Urothelium cell line (cell line): ENCODE data around the gene DUSP7.

Experiments
- DNase-seq: peaks from one replicate; pipeline ENCODE4 v3.0.0; 2011; ENCODE audit warnings: low spot score, mixed read lengths
- FAIRE-seq: peaks from 2 replicates; lab custom pipeline; 2011; peaks lifted over from hg19 to GRCh38; lab: Jason Lieb, UNC

Gene DUSP7, protein sequence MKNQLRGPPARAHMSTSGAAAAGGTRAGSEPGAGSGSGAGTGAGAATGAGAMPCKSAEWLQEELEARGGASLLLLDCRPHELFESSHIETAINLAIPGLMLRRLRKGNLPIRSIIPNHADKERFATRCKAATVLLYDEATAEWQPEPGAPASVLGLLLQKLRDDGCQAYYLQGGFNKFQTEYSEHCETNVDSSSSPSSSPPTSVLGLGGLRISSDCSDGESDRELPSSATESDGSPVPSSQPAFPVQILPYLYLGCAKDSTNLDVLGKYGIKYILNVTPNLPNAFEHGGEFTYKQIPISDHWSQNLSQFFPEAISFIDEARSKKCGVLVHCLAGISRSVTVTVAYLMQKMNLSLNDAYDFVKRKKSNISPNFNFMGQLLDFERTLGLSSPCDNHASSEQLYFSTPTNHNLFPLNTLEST

DNA sequence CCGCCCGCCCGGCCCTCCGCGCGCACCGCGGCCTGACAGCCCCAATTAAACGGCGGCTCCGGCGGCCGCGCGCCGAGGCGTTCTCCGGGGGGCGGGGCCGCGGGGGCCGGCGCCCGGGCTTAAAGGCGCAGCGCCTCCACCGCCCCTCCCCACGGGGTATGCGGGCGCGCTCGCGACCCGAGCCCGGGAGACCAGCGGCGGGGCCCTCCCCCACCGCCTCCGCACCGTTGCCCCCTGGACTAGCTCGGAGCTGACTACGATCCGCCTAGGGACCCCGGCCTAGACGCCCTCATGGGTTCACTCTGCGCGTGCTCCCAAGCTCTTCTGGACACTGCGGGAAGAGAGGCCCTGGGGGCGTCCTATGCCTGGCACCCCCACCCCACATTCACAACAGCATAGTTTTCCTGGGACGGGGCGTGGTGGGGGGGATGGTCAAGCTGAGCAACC is at the start of gene DUSP7:
TSS of gene DUSP7 (minus strand) at position 51 of the 447 bp plus-strand sequence. CDS start 205 bp downstream, outside the sequence.
- peak; percentile 37 for FAIRE-seq
- peak; percentile 82 for DNase-seq

- FAIRE-seq = no peak
Measured at GRCh38 chr3:52104684-52105640, 48.6 kb upstream of the DUSP7 start.

DNA sequence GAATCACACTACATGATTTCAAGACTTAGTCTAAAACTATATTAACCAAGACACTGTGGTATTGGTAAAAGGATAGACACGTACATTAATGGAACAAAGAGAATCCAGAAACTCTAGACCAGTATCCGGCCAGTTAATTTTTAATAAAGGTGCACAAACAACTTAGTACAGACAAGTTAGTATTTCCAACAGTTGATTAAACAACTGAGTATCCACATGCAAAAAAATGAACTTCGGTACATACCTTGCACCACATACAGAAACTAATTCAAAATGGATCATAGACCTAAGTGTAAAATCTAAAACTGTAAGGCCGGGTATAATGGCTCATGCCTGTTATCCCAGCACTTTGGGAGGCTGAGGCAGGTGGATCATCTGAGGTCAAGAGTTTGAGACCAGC is 46.6 kb upstream of the DUSP7 start:
- no peak for FAIRE-seq
- DNase-seq = no peak

More at GRCh38 chr3:52104684-52105640, 48.6 kb upstream of the DUSP7 start:
- DNase-seq = no peak

DNA sequence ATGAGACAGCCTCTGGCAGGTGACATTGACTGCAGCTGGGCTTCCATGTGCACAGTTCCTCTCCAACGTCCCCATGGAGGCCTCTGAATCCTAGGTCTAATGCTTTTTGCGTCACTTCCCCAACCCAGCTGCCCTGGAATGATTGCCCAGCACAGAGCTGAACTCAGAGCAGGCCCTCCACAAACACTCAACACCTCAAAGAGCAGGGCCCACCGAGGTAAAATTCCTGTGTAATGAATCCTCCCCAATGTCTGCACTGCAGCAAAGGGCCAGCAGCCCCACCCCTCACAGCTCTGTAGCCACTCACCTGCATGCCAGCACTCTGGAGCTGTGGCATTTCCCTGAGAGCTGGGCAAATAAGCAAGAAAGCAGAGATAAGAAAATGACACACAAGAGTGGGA is 42.6 kb upstream of the DUSP7 start:
- DNase-seq = no peak
- no peak for FAIRE-seq

DNA sequence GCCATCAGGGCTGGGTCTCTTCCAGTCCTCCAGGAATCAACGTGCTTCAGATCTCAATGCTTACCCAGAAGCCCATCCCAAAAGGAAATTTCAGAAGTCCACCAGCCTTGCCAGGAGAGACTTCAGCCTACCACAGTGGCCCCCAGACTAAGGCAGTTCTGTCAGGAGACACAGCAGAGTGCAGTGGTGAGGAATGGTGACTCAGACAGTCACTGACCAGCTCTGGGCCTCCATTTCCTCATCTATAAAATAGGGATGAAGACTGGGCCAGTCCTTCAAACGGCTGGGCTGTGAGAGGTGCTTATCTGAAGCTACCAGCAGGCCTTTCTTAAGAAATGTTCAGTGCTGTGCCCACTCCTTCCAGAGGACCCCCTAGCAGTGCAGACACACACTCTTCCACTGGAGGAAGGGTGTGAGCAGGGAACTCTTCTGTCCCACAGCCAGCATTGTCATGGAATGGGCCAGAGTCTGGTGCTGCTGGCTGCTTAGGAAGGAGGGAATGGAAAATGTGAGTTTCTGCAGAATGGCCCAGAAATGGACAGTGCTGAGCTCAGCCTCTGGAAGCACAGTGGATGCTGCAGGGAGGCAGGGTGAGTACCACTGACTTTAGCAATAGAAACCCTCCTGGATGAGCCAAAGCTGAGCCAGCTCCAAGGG is 41.6 kb upstream of the DUSP7 start:
- DNase-seq (no peak), FAIRE-seq (no peak)

GRCh38 chr3:52095990-52096775 is 39.8 kb upstream of the DUSP7 start:
- DNase-seq = no peak
- FAIRE-seq = no peak

- DNase-seq (no peak), FAIRE-seq (peak; percentile 37)
Measured at GRCh38 chr3:52094571-52095485, 38.5 kb upstream of the DUSP7 start.

DNA sequence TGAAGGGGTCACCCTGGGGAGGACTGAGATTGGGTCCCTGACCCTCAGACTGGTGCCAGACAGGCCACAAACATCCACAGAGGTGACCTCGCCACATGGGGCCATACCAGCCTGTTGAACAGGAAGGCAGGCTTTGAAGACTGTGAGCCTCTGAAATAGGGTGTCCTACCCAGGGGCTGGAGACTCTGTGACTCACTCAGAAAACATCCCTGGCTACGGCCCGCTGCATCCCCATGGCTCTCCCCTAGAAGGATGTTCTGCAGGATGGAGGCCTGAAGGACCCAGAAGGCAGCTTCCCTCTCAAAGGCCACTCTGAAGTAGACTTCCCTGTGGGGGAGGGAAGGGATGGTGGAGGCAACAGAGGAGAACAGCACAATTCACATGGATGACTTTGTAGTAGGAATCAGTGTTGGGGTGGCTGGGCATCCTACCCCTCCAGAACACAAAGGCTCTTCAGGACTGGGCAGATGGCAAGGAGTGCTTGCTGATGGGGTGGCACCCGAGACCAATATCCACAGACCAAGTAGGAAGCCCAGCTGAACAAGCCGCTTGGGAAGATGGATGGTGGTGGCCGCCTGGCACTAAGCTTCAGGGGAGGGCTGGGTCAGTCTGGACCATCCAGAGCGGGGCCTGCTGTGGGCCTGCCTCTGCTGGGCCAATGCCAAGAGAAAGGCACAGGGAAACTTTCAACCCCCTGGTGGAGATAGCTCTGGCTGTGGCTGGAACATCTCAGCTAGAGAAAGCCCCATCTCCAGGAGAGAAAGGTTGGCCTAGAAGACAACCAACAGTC is 37.6 kb upstream of the DUSP7 start:
- no peak for FAIRE-seq
- peak; percentile 54 for DNase-seq

DNA sequence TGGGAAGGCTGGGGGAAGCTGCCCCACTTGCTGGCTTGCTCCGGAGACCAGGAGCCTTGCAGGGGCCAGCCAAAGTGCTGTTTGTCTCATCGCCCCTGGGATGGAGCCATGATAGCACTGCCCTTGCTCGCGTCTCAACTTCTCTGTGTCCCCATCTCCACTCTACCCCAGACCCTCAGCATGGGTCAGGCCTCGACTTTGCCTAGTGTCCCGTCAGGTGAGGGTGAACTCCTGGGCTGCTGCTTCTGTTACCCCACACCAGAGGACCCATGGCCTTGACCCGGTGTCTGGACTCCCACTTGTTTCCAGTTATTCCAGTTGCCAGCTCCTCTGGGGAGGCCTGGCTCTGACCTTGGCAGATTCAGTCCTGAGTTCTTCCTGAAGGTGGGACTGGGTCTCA is 36.5 kb upstream of the DUSP7 start:
- no peak for DNase-seq
- no peak for FAIRE-seq

DNA sequence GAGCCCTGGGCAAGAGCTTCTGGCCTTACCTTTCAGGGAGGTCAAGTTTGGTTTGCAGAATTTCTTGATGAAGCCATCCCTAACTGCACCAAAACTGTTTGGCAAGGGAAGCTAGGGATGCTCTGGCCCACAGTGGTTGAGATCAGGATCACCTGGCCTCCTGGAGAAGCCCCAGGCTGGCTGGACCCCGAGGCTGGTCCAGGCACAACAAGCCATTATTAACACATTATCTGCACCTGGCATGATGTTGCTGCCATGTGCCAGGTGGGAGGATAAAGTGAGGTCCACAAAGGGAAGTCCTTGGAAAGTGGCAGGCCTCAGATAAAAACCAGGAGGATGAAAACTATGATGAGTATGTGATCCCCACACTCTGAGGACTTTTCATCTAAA is 35.9 kb upstream of the DUSP7 start:
- no peak for DNase-seq
- no peak for FAIRE-seq

DNA sequence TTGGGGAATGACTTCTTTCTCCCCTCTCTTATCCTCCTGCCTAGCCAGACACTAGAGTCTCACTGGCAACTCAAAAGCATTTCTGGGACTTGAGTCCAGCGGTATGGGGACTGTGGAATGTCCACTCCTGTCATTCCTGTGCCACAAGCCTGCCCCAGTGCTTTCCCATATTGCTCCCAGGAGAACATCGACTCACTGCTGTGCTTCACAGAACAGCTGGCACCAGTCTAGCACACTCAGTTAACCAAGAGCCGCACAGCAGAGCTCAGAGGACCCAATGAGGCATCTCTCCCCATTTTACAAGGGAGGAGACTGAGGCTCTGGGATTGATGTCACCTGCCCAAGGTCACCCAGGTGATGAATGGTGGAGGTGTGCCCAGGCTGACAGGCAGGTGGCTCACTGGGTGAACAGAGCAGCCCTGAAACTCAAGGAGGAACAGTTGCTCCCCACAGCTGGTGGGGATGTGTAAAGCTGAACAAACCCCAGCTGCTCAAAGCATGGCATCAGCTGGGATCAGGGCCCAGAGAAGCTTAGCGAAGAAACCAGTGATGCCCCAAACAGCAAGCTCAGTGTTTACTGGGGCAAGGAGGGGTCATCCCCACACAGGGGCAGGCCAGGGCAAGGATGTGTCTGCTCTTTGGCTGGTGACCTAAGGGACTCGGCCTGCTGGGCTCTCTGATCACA is 35.4 kb upstream of the DUSP7 start:
- peak; percentile 59 for FAIRE-seq
- no peak for DNase-seq

DNA sequence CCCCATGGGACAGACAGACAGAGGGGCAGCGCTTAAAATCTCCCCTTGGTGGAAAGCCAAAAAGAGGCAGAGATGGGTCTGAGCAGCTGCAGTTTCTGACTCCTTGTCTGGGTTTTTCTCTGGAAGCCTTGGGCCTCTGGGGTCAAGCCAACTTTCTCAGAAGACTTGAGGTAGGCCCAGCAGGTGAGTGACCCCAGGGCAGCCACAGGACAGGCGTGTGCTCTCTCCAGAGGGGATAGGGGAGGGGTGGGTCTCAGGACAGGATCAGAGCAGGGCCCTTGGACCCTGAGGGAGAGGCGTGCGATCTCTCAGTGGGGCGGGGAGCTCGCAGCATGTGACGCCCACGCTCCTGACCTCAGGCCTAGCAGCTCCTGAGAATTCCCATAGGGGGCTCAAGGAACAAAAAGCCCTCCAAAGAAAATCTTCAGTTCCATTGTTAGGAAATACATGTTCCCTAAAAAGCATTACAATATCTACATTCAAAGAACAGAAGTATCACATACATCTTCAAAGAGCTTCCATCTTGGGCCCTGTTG is 34.6 kb upstream of the DUSP7 start:
- no peak for FAIRE-seq
- DNase-seq = no peak

DNA sequence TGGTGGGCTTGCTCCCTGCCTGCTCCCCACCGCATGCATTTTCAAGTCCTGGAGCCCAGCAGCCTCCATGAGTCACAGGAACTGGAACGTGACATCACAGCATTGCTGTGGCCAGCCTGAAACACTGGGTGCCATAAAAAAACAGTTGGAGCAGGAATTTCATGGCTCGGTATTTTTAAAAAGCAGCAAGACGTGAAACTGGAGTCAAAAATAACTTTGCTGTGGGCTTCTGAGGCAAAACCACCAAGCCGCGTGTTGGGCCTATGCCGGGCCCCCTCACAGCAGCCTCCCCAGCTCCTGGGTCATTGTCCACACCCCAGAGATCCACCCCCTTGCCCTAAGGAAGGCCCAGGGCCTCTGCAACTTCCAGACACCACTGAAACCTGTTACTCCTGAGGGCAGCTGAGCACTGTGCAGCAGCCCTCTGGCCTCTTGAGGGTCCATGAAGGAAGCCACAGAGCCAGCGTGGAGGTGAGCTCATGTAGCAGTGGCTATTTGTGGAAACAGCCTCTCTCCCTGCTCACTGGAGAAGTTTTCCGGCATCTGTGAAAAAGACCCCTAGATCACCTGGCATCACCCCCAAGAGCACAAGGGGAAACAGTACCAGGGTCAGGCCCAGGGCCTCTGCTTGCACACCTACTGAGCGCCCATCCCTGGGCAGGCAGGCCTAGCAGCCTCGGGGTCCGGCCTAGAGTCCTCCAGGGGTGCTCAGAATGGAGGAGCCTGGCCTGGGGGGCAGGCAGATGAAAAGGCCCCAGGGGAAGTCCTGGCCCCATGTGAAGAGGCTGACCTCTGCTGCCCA is 34.0 kb upstream of the DUSP7 start:
- FAIRE-seq (no peak), DNase-seq (peak; percentile 85)

DNA sequence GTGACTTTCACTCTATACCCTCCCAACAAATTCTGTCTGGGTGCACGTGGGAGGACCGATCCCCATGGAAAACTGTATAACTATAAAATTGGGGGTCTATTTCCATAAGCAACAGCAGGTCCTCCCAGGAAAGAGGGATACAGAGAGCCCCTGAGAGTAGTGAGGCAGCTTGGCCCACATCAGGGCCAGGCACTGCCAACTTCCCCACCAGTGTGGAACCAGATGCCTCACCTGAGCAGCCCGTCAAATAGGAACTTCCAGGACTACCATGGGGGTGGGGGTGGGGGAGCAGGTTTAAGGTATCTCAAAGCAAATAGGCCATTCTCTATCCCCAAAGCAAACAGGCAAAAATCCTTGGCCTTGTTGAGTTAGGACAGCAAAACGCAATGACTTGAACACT is 33.3 kb upstream of the DUSP7 start:
- peak; percentile 35 for FAIRE-seq
- DNase-seq = peak; percentile 36

- DNase-seq (no peak), FAIRE-seq (no peak)
Measured at GRCh38 chr3:52088445-52089367, 32.3 kb upstream of the DUSP7 start.

DNA sequence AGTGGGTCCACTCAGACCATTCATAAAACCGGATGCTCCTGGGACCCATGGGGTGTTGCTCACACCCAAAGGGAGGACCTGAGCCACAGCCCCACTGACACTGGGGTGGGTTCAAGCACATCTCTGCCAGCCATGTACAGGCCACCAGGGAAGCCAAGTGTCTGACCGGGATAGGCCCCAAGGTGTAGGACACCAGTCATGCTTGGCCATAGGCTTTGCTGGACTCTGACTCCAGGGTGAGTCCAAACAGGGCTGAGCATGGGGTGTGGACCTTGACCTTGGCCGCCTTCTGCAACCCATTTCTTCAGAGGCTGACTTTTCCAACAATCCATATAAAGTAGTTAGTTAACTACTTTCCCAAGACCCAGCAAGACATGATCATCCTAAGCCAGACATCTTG is 31.4 kb upstream of the DUSP7 start:
- DNase-seq (no peak), FAIRE-seq (no peak)
